ENCODE results near the gene LCE1E. TPM values are rescaled to one million over a fixed set of nuclear protein-coding genes. Genes with fewer than 3 reads are reported as not detected.

Gene LCE1E
- total and polyA plus RNA-seq, 2 donors (not counting 3 experiments of a cell fraction or from before 2014, with no cell fraction given), result not detected

DNA sequence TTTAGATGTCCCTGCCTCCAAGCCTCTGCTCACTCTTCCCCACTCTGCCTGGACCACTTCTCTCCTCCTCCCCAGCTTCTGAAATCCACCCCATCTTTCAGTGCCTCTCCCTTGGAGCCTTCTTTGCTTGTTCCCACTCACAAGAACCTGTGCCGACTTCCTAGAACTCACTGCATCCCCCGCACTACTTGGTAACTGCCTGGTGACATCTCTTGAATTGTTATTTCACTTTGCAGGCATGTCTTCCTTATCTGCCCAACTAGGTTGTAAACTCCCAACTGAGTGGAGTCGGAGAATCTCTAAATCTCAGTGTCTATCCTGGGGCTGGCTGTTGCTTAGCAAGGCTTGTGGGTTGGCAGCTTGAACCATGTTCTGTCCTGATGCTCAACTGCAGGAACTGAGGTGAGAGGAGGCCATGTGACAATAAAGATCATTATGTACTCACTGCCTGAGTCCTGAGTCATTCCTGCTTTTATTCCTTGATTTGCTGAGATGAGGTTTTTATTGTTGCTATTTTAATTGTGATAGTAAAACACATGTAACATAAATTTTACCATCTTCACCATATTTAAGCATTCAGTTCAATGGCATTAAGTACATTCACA lies 24.3 kb upstream of the LCE1E start:
- FAIRE-seq (no peak), DNase-seq (ENCODE audit: low read depth, low spot score) (no peak)
- Histone ChIP-seq H3K79me2 (ENCODE audit: control insufficient read depth, insufficient read depth, low read length) (no peaks in the 10 kb centered on the region), H3K36me3 (ENCODE audit: control insufficient read depth in 2 of 2, extremely low read depth in 1 of 2, insufficient read depth in 2 of 2, low read length in 2 of 2) (no peaks in the 10 kb centered on the region), H3K9me3 (replicated peaks; ENCODE audit: control insufficient read depth, insufficient read depth, low read length) (no peaks in the 10 kb centered on the region), H2AFZ (ENCODE audit: low read depth, low read length) (no peak overlapping the region), H3K4me3 (replicated peaks in 1 of 3; ENCODE audit: insufficient read depth in 1 of 3, low read depth in 1 of 3, low read length in 3 of 3) (no peak overlapping the region), H3K9me1 (replicated peaks; ENCODE audit: control insufficient read depth, extremely low read depth, insufficient read depth, low read length) (no peaks in the 10 kb centered on the region), H3K4me1 (ENCODE audit: control insufficient read depth, extremely low read depth, insufficient read depth, low read length) (no peaks in the 10 kb centered on the region), H3K27ac (ENCODE audit: insufficient read depth, low read depth, low read length) (no peak overlapping the region), H3K4me2 (ENCODE audit: insufficient read depth, low read length) (no peak overlapping the region), H3K27me3 (ENCODE audit: control insufficient read depth in 2 of 2, insufficient read depth in 2 of 2, low read length in 2 of 2) (no peaks in the 10 kb centered on the region), H4K20me1 (replicated peaks; ENCODE audit: control insufficient read depth, extremely low read depth, insufficient read depth, low read length) (no peaks in the 10 kb centered on the region), H3K9ac (replicated peaks; ENCODE audit: extremely low read depth, insufficient read depth, low read length) (no peak overlapping the region)
- BruUV-seq (replicated peaks), result no TSS peak
- ChIA-PET CTCF (no interaction called here), POLR2A (no interaction called here)
- intact Hi-C loops (cut with micrococcal nuclease) (no loop called here), dilution Hi-C loops (cut with MboI; ENCODE audit: extremely low pct_ligation_motif_present, low sequenced_read_pairs) (no loop called here)
- TF ChIP-seq GATA2 (IDR thresholded peaks at IDR 0.05; ENCODE audit: insufficient read depth, insufficient read length, low read depth, low read length) (no peak), CTCF (IDR thresholded peaks at IDR 0.05; ENCODE audit: extremely low read depth in 1 of 2, insufficient read depth in 1 of 2, low read depth in 1 of 2, low read length in 2 of 2) (no peak), POLR2A (IDR thresholded peaks at IDR 0.05; ENCODE audit: low read depth, low read length) (no peak), MYC (IDR thresholded peaks at IDR 0.05; ENCODE audit: low read depth, low read length) (no peak), FOS (IDR thresholded peaks at IDR 0.05; ENCODE audit: borderline replicate concordance, insufficient read depth, low read length) (no peak), EZH2 (IDR thresholded peaks at IDR 0.05; ENCODE audit: borderline replicate concordance, low read depth, low read length, severe bottlenecking) (no peak), POLR2AphosphoS5 (IDR thresholded peaks at IDR 0.05; ENCODE audit: insufficient read depth, low read depth, low read length) (no peak), JUN (IDR thresholded peaks at IDR 0.05; ENCODE audit: borderline replicate concordance, insufficient read depth, insufficient read length, low read depth) (no peak)
- TF ChIP-seq, protein P1, sequence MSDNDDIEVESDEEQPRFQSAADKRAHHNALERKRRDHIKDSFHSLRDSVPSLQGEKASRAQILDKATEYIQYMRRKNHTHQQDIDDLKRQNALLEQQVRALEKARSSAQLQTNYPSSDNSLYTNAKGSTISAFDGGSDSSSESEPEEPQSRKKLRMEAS (IDR thresholded peaks at IDR 0.05; ENCODE audit: insufficient read depth, insufficient read length), result no peak

All from endothelial cell of umbilical vein (primary cell).